ENCODE data around the gene LRRC46.

The LRRC46 gene

DNA sequence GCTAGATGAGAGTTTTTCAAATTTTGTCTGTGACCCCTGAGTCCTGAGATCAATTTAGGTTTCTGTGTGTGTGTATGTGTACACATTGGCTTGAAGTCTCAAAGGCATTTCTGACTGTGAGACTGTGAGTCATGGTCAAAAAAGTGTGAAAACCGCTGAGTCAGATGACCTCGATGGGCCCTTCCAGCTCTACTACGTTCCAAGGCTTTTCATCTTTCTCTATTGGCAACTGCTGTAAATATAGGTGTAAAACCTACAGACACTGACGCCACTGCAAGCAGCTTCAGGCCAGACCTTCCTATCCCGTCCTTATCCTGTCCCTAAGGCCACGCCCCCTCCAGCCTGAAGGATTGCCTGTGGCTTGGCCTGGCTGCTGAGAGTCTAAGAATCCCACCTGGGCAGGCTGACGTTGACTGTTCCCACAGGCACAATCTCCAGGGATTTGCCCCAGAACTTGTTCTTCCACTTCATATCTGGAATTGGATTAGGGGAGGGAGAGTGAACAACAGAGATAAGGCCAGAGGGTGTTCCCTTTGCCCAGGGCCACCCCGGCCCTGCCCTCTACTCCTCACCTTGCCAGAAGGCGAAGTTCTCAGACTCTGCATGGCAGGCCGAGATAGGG lies 21.2 kb upstream of the LRRC46 start:
- no peak for DNase-seq

DNA sequence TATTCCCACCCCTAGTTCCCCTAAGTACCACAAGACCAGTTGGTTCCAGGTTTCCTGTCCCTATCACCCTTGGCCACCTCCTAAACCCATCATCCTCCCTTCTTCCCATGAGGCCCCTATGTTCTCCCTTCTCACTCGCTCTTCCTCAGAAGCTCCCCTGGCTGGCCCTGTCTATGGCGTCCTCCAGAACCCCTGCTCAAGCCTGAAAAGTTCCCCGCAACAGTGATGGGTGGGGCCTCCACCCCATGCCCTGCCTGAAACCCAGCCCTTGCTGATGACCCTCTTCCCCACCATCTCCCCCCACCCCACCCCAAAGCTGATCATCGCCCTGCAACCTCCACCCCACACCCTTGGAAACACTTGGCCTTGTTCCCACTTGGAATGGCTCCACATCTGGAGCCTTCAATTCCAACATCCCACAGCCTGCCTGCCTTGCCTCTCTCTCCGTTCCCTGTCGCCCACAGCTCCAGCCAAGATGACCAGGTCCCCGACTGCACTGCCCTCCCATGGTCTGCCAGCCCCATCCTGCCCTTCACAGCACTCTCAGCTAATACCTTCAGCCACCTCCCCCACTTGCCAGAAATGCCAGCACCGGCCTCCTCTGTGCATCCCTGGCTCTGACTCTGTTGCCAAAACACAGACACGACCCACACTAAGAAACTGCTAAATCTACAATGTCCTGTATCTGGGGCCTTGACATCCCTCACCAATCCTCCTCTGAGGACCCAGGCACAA lies 20.4 kb upstream of the LRRC46 start:
- no peak for DNase-seq

DNA sequence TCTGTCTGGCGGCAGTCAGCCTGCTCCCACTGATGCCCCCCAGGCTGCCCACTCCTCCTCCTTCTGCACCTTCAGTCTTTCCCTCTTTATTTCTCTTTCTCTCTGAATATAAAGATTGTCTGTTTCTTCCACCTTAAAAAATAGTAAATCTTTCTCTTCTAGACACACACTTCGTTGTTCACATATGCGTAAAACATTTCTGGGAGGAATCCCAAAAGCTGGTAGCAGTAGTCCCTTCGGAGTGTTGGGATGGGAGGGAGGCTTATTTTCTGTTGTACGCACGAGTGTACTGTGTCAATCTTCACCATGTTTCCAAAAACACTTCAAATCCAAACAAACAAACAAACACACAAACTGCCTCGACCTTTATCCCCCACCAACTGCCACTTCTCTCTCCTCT lies 19.8 kb upstream of the LRRC46 start:
- no peak for DNase-seq

DNA sequence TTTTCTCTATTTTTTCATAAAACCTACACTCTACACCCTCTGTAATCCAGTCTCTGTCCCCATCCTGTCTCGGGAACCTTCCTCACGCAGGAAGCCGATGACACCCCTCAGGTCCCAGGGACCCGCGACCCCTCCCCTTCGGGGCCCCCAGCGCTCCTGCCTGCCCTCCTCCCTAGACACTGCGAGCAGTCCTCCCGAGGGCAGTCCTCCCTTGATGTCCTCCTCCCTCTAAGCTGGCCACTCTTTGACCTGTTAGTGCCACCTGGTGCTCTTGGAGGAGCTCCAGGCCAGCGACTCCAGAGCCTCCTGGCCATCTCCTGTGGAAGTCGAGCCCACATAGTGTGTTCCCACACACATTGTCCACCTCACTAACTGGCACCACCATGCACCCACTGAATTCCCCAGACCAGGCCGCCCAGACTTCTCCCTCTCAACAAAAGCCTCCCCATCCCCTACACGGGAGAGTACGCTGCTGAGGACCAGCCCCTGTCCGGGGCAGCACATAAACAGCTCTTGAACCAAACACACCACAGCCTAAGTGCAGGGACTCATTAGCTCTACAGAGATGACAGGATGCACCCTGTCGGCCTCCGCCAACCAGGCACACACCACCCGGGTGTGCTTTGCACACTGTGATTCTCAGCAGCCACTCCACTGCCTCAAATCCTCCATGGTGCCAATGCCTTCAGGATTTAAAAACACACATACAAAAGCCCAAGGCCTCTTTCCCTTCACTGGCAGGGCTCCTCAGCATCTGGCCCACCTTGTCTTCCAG lies 19.1 kb upstream of the LRRC46 start:
- no peak for DNase-seq

DNA sequence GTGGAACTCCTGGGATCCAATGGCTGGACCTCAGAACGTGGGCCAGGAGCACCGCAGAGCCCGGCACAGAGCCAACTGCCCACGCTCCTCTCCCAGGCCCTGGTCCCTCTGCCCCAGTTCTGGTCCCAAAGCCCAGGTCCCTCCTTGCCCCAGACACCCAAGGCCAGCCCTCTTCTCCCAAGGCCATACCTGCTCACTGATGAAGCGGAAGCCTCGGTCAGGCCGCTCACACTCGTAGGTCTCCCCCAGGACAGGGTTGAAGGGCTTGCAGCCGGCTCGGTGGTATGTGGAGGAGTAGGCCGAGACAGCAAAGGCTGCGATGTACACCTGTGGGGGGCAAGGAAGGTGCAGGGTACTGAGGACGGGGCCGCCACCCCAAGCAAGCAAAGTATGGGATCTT lies 18.4 kb upstream of the LRRC46 start:
- no peak for DNase-seq

DNA sequence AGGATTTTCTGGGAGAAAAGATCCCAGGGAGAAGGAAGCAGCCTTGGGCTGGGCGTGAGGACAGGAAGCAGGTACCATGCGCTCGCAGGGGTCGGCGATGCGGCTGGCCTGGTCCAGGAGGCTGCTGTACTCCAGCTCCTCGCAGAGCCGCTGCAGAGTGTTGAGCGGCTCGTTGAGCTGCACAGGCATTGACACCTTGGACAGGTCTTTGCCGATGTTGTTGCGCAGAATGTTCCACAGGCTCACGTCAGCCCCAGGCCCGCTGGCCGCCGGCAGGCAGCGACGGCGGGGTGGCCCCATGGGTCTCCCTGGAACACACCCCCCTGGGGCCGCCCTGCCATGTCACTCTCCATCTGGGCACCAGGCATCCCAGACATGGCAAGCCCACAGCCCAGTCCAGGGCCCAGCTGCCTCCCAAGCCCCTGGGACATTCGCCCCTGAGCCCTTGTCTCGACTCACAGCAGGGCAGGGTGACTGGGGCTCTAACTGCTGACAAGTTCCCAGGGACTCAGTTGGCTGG lies 17.9 kb upstream of the LRRC46 start:
- DNase-seq = no peak

DNA sequence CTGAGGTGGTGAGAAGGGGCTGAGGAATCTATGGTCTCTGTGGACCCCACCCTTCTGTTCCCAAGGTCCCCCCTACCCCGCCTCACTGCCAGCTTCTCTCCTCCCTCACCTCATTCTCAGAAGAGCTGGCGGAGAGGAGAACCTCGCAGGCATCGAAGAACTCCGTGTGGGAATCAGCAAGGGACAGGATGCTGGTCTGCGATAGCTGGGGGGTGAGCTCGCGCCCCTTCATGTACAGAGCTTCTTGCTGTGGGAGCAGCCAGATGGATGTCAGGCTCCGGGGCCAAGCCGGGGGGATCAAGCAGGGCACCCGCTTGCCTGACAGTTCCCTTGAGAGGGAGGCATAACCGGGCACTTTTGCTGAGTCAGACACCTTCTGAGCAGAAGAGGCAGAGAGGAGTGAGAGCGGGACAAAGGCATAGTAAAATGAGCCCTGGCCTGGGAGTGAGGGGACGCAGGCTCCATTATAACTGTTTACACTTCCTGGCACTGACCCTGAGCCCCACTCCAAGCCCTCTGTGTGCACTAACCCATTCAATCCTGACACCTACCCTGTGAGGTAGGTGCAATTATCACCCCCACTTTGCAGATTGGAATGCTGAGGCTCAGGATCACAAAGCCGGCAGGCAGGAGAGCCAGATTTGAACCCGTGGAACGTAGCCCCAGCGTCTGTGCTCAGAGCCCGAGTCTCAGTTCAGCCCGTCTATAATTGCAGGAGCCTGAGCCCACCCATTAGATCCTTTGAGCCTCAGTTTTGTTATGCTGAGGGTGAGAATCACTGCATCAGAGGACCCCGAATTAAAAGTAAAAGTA lies 16.2 kb upstream of the LRRC46 start:
- DNase-seq = no peak

DNA sequence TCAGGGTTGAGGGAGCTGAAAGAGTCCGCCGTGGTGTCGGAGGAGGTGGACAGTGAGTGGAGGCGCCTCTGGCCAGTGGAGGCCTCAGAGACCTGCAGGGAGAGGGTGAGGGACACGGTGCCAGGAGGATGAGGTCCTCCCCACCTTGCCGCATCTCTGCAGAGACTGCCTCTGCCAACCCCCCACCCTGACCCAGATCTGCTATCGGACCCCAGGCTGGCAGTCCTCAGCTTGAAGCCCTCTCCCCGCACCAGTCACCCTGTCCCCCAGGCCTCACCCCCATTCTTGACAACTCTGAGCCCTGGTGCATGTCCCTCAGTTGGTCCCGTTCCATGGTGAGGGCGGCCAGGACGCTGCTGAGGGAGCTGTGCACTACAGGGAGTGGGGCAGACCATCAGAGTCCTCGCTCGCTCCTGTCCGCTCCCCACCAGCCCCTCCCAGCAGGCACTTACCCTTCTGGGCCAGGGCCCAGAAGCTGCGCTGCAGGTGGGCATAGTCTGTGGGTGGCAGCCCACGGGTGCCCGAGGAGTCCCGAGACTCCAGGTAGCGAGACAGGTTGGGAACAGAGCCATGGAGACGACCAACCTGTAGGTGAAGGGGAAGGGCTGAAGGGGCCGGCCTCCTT lies 15.2 kb upstream of the LRRC46 start:
- no peak for DNase-seq

DNA sequence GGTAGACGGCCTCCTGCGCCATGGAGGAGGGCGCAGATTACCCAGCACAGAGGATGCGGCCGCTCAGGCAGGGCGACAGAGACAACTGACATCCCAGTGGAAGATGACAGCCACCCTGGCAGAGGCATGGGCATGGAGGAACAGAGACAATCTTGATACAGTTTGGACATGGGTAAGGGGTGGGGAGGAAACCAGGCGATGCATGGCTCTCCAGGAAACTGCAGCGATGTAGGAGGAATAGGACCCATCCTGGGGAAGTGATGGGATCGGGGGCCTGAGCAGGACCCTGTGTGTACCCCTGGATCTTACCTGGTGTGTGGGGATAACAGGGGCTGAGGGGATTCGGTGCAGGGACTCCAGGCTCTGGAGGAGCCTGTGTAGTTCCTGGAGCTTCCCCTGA lies 14.5 kb upstream of the LRRC46 start:
- no peak for DNase-seq

DNA sequence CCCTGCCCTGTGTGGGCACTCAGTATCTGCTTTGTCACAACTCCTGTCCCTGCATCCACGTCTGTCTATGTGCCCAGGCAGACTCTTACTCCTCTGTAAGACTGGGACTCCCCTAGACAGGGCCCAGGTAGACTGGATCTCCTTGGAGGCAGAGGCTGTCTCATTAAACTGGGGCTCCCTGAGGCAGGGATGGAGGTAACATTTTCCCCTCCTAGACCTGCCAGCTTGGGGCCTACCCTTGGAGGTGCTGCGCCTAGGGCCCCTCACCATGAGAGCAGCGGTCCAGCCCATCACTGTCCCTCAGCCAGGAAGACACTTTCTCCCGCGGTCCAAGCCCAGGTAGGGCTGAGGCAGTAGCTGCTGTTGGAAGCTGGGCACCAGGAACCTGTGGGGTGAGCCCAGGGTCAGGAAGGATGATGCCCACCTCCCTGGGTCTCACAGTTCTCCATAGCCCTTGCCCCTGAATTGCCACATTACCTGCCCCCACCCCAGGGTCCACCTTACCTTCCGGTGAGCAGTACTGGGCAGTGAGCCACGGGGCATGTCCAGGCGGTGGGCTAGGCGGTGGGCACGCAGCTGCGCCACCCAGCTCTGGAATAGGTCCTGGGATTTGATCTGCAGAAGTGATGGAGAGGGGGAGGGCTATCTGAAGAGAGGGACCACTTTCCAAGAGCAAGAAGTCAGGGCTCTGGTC lies 13.3 kb upstream of the LRRC46 start:
- no peak for DNase-seq

DNA sequence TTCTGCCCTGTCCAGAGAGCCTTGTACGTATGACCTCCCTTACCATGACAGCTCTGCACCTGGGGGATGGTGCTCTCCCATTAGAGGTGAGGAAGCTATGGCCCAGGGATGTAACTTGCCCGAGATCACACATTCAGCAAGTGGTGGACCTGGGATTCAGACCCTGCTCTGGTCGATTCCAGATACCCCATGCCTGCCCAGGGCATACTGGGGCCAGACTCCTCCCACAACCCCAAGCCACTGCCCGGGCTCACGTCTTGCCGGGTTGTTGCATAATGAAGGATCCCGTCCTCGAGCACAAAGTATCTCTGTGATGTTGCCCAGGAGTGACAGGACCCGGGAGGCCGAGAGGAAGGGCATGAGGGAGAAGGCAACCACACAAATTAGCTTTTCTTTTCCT lies 12.0 kb upstream of the LRRC46 start:
- DNase-seq = no peak

DNA sequence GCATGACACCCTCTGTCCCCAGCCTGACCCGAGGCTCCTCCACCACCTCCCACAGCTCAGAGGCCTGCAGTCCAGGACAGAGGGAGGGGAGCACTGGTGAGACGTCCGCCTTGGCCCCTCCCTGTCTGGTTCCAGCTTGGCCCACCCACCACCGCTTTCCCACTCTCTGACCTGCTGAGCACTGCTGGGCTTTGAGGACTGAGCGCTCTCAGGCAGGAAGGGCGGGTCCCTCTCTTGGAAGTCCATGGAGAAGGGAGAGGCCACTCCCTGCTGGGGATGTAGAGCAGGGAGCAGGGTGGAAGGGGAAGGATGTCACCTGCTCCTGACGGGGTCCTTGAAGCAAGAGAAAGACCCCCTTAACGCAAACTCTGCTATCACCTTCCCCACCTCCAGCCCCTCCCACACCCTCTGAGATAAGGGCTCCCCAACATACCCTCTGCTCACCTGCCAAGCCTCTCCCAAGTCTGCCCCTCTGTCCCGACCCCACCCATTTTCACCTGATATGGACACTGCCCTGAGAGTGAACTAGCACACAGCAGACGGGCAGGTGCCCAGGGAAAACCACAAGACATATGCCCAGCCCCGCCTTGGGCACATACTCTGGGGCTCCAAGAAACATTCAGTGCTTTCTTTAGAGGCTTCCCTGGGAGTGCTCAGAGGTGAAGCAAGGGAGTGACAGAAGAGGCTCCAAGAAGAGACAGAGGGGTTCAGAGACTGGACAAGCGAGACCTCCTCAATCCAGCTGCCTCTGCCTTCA lies 11.3 kb upstream of the LRRC46 start:
- no peak for DNase-seq

DNA sequence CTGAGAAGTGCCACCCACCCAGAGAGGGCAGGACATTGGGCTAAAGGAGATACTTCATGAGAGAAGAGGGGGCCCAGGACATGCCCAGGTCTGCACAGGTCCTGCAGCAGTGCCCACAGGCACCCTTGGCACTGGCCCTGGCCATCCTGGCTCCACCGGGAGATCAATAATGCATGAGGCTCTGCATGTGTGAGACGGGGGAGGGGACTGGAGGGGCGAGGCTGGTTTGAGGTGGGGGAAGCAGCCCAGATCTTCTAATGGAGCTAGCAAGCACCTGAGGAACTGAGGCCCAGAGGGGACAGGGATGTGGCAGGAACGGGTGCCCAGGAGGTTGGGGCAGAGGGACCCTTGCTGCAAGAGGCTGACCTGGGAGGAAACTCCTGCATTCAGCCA lies 10.4 kb upstream of the LRRC46 start:
- DNase-seq = no peak

DNA sequence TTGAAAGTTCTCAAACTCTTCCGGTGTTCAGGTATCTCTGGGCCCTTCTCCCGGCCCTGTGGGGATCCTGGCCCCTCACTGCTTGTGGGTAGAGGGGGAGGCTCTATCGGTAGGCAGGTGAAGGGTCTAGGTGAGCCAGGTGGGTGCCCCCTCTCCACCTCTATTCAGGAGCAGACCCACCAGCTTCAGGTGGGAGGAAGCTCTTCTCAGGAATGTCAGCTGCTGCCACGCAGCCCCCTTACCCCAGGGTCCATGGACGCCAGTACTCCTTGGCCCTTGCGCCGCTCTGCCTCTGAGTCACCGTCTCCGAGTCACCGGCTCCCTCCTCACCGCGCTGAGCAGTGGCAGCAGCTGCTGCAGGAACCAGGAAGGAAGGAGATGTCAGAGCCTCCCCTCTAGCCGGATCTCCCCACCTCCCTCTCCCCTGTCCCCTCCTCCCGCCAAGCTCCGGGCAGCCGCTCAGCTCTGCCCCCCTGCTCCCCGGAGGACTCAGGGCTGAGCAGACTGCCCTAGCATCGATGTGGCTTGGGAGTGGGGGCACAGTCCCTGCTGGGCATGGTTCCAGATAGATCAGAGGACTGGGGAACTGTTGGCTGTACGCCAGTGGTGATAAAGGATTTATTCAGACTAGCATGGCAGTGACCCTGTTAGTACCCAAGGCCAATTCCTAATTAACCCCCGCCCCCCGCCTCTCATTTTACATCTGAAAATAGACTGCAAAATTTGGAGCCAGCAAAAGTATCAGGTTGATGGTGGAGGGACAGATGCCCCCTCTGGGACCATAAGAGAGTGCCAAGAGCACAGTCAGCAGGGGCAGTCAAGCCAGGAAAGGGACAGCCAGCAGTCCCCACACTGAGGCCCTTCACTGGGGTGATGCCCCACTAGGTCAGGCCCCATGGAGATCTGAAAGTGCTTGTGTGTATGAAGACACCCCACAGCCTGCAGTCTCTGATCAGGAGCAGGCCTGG lies 9.8 kb upstream of the LRRC46 start, which contains the start of gene OSBPL7:
TSS of gene OSBPL7 (minus strand) at position 371 of the 968 bp plus-strand sequence. CDS start 1,516 bp downstream, outside the sequence.
- DNase-seq = peak; percentile 64

DNA sequence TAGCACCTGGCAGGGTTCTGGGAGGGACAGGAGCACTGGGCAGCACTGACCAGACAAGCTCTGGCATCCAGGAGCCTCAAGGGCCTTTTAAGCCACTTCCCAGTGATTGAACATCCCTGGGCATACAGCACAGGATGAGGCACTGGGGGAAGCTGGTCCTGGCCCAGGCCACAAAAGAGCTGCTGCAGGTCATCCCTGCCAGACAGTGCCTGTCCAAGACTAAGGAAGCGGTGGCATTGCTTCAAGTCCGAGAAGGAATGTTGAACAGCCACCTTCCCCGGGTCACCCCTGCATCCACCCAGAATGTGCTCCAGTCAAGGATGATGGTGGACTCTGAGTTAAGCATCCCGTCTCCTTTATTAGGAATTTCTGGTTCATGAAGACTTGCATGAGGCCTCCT lies 8.7 kb upstream of the LRRC46 start:
- DNase-seq = no peak

DNA sequence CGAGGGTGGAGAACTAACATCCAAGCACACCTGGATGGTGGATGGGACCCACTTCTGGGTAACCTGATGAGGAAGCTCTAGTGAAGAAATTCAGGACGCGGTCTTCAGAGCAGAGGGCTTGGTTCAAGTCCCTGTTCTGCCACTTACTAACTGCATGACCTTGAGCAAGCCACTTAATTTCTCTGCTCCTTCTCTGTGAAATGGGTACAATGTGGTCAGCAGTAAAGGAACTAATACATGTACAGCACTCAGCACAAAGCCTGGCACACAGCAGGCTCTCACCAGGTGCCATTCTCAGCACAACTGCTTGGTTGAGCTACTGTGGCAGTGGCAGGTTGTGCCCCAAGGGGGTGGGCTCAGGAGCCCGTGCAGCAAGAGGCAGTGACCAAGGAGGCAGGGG lies 8.0 kb upstream of the LRRC46 start:
- no peak for DNase-seq

DNA sequence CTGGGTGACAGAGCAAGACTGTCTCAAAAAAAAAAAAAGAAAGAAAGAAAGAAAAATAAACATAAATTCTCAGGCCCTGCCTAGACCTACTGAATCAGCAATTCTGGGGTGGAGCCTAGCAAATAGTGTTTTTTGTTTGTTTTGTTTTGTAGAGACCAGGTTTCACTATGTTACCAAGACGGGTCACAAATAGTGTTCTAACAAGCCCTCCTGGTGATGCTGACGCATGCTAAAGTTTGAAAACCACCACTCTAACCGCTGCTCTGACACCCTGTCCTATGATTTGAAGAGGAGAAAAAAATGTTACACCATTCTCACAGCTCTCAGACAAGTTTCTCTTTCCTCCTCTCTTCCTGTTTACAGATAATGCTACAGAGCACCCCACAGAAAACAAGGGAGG lies 1.6 kb upstream of the LRRC46 start:
- no peak for DNase-seq

DNA sequence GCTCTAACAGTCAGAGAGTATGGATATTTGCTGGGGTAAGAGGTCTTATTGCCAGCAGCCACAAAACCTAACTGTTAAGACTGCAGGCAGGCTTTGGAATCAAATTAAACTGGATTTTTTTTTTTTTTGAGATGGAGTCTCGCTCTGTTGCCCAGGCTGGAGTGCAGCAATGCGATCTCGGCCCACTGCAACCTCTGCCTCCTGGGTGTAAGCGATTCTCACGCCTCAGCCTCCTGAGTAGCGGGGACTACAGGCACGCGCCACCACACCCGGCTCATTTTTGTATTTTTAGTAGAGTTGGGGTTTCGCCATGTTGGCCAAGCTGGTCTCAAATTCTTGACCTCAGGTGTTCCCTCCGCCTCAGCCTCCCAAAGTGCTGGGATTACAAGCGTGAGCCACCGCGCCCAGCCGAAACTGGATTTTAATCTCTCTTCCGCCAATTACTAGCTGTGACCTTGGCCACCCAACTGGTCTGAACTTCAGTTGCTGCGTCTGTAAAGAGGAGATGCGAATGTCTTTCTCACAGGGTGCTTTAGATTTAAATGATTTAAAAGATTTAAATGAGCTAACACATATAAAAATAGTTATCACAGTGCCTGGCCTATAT lies 971 bp upstream of the LRRC46 start:
- DNase-seq = no peak

DNA sequence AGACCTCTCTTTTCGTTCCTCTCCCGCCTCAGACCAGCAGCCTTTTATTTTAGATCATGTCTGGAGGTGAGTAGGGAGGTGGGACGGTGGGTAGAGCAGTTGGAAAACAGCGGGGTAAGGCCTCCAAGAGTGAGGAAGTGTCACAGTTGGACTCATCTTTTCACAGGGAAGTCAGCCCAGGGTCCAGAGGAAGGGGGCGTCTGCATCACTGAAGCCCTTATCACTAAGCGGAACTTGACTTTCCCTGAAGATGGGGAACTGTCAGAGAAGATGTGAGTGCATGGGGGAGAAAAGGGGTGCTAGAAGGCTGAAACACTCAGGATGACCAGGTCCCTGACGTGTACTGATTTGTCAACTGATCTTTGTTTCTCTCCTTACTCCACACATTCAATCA lies 461 bp downstream of the LRRC46 start:
- DNase-seq = no peak
